Putamen (tissue), 1 donor: Measurements from ENCODE around the gene CLCC1.
"Not testable (repeated sequence)": the region's sequence is repeated elsewhere in the genome, so short reads cannot be mapped to it uniquely, and the experiment has no call there.

Experiments used
- DNase-seq: peaks from one replicate; pipeline ENCODE4 v3.0.0-alpha.2; 2016; ENCODE audit warnings: low spot score

The CLCC1 gene, protein sequence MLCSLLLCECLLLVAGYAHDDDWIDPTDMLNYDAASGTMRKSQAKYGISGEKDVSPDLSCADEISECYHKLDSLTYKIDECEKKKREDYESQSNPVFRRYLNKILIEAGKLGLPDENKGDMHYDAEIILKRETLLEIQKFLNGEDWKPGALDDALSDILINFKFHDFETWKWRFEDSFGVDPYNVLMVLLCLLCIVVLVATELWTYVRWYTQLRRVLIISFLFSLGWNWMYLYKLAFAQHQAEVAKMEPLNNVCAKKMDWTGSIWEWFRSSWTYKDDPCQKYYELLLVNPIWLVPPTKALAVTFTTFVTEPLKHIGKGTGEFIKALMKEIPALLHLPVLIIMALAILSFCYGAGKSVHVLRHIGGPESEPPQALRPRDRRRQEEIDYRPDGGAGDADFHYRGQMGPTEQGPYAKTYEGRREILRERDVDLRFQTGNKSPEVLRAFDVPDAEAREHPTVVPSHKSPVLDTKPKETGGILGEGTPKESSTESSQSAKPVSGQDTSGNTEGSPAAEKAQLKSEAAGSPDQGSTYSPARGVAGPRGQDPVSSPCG

DNA sequence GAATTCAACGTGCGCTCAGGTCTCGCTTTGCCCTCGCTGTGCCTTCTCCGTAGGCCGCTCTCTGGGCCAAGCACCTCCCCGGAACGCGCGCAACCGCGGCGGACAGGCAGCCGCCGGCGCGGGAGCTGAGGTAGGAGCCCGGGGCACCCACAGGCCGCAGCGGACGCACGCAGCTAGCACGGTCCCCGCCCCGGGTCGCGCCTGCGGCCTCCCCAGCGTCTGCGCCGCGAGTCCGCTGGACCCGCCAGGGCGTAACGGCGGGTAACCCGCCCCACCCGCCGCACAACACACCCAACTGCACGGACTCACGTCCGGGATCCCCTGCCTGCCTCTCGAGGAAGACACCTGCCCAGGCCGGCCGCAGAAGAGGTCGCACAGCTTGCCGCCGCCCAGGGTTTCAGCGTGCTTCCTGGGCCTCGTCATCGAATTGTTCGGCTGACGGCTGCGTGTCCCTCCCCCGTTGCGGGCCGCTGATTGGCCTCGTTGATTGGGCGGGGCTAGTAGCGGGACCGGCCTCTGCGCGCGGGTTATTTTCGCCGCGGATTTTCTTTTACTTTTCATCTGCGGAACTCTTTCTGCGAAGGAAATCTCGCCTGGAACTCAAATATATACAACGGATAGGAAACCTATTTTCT is at the start of gene CLCC1:
TSS of gene CLCC1 (minus strand) at position 433 of the 635 bp plus-strand sequence. CDS start 13,047 bp downstream, outside the sequence.
- peak; percentile 92 for DNase-seq

DNA sequence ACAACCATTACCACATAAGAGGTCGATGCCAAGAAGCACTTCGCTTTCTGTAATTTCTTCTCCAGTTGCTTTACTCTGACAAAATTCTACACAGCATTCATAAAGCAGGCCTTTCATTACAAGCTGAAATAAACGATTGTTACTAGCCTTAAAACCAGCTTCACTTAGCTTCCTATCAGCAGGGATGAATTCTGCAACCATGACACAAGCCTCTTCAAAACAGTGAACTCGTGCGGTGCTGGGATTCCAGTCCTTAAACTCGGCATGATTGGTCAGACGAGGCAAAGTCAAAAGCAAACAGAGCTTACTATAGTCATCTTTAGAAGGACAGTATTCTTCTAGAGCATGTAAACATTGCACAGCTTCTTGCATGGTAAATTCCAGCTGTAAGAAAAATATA is 48.1 kb upstream of the CLCC1 start:
- DNase-seq = peak; percentile 24

DNA sequence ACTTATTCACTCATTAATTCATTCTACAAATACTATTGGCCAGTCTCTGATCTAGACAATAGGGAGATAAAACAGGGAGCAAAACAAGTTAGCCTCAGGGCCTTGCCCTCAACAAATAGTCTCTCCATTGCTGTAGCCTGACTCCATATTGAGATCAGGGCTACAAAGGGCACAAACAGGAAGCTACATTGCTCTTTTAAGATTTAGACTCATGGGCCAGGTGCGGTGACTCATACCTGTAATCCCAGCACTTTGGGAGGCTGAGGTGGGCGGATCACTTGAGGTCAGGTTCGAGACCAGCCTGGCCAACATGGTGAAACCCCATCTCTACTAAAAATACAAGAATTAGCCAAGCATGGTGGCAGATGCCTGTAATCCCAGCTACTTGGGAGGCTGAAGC is 33.3 kb upstream of the CLCC1 start:
- DNase-seq = not testable (repeated sequence)

DNA sequence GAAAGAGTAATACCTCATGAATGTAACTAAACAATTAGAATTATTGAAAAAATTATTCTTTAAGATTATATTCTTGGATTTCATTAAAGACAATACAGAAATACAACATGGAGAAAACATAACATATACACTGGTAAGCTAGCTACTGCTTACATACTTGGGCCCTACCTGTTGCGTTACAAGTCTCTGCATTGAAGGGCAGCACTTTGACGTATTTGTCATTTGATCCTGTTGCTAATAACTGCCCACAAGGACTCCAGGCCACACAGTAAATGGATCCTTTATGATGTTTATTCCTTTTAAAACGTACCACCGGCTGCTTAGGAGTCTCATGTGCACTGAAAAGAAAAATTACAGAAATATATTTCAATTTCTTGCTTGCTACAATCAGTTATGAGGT is 19.8 kb upstream of the CLCC1 start:
- no peak for DNase-seq

DNA sequence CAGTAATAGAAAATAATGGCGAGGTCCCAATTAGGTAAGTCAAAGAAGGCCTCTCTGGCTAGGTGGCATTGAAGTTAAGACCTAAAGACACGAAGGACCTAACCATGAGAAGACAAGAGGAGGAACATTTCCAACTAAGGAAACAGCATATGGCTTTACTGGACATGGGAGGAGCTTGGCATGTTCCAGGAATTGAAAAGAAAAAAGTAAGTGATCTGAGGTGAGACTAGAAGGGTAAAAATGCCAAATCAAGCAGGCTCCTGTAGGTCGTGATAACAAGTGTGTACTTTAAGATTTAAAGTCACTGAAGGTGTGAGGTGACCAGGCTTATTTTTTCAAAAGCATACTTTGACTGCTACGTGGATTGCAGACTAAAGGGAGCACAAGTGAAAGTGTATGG is 13.4 kb upstream of the CLCC1 start:
- no peak for DNase-seq

DNA sequence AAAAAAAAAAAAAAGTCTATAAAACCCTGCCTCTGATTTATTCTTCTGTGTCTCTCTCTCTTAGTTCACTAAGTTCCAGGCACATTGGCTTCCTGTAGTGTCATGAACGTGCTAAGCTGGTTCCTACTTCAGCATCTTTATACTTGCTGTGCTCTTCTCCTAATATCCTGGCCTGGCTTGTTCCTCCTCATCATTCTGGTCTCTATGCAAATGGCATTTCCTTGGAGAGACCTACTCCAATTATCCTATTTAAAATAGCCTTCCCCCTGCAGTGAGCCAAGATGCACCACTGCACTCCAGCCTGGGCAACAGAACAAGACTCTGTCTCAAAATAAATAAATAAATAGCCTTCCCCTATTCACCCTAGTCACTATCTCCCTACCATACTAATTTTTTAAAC is 9.7 kb upstream of the CLCC1 start:
- DNase-seq = peak; percentile 29

DNA sequence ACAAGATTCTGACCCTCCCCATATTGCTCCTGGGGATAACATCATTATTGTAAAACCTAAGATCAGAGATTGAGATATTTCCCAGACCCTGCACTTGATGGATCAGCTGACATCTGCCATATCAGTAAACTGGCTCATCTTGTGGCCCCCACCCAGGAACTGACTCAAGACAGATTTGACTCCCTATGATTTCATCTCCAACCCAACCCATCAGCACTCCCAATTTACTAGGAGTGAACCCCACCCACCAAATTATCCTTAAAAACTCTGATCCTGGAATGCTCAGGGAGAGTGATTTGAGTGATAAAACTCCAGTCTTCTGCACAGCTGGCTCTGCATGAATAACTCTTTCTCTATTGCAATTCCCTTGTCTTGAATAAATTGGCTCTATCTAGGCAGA is 6.1 kb upstream of the CLCC1 start:
- DNase-seq = no peak

DNA sequence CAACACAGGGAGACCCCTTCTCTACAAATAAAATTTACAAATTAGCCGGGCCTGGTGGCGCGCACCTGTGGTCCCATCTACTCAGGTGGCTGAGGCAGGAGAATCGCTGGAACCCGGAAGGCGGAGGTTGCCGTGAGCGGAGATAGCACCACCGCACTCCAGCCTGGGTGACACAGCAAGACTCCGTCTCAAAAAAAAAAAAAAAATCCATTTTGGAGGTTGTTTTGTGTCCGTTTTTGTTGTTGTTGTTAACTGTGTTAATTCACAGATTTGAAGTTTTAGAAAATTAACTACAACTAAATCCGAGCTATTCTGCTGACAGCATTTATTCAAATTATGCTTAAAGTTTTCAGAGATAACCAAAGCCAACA is 618 bp downstream of the CLCC1 start:
- DNase-seq = no peak

DNA sequence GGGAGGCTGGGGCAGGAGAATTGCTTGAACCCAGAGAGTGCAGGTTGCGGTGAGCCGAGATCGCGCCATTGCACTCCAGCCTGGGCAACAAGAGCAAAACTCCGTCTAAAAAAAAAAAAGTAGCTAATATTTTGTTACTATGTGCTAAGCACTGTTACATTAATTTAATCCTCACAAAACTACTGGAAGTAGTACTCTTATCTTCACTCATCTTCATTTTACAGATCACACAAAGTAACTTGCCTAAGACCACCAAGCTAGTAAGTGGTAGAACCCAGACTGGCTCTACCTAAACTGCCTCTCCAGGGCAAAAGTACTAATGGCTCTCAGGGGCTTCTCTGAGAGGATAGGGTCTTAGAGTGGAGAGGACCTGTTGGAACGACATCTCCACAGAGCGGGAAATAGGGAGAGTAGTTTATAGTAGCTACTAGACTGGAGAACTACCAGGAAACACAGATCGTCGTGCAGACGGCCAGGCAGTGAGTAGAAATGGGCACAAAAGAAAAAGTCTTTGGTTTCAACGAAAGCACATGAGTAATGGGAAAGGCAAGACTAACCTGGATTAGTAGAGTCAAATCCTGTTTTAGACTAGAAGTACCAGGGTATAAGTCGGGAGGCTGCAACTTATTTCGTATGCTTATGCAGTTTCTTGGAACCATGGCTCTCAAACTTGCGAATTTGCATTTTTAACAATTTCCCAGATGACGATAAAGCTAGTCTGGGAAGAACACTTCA is 1.4 kb downstream of the CLCC1 start:
- DNase-seq = no peak

DNA sequence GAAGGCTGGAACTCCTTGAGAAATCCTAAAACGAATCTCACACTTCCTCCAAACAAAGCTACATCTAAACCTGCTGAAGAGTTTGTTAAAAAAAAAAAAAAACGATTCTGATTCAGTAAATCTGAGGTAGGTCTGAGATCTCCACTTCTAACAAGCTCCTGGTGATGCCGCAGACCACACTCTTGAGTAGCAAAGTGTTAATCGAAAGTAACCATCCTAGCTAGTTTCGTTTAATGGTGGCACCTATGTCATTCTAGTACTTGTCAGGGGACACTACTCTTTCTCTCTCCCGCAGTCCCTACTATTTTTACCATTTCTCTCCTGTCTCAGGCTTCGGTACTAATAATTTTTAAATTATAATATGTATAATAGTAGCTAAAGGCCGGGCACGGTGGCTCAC is 2.1 kb downstream of the CLCC1 start:
- no peak for DNase-seq

DNA sequence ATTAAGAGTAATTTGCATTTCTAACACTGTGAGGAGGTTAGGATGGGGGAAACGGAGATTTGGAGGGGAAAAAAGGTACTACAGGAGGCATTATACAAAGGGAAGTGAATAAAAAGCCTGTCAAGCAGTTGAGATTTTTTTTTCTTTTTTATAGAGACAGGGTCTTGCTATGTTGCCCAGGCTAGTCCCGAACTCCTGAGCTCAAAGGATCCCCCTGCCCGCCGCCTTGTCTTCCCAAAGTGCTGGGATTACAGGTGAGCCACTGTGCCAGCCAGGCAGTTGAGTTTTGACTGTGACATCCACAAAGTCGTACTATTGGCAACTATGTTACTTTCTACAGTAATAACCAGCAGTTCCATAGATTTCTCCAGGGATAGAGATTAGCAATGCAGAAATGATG is 2.6 kb downstream of the CLCC1 start:
- DNase-seq = no peak

DNA sequence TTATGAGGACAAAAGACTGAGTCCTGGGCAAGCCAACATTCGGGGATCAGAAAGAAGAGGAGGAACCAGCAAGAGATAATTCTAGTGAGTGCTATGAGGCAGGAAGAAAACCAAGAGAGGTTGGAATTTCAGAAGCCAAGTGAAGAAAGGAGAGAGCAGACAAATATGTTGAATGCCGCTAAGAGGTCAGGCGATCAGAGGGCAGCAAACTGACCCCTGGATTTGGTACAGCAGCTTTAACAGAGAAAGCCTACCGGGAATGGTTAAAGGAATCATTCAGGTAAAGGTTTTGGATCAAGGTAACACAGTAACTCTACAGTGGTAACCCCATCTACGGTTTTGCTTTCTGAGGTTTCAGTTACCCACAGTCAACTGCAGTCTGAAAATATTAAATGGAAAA is 5.4 kb downstream of the CLCC1 start:
- DNase-seq = no peak

DNA sequence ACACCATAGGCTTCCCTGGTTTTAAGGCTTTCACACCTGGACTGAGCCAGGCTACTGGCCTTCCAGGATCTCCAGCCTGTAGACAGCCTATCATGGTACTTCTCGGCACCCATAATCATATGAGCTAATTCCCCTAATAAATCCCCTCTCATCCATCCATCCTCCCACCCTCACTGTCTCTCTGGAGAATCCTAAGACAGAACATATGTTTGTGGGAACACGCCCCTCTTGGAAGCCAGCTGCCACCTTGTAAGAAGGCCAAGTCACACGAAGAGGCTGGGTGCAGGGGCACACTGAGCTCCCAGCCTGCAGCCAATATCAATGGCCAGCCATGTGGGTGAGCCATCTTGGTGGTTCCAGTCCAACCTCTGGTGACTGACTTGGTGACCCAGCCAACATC is 7.4 kb downstream of the CLCC1 start:
- DNase-seq = no peak

DNA sequence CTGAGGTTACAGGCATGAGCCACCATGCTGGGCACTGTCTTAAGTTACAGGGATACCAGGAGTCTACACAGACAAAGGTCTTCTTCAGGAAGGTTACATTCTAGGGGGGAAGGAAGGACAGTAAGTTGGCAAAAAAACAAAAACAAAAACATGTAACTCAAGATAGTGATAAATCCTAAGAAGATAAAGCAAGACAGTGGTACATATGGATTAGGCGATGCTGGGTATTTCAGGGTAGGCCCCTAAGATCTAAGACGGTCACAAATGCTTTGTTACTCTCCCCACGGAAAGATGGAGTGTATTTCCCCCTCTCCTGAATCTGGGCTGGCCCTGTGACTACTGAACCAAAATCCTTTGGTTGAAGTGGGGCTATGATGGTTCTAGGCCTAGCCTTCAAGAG is 8.2 kb downstream of the CLCC1 start:
- no peak for DNase-seq

DNA sequence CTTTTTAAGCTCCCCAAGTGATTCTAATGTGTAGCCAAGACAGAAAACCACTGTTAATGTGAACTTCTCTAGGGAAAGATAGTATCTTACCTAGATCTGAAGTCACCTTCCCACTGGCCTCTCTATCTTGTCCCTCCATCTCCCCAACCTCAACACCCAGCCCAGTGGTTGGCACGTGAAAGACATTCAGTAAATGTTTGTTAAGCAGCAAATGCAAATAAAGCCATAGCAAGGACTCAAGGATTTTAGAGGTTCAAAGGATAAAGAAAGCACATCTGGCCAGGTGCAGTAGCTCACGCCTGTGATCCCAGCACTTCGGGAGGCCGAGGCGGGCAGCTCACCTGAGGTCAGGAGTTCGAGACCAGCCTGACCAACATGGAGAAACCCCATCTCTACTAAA is 9.8 kb downstream of the CLCC1 start:
- no peak for DNase-seq

DNA sequence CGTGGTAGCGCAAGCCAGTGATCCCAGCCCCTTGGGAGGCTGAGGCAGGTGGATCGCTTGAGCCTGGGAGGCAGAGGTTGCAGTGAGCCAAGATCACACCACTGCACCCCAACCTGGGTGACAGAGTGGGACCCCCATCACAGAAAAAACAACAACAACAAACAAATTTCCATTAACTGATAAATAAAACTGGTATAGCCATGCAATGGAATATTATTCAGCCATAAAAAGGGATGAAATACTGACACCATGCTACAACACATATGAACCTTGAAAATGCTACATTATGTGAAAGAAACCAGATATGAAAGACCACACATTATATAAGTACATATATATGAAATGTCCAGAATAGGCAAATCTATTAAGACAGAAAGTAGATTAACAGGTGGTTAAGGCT is 12.0 kb downstream of the CLCC1 start:
- DNase-seq = no peak

DNA sequence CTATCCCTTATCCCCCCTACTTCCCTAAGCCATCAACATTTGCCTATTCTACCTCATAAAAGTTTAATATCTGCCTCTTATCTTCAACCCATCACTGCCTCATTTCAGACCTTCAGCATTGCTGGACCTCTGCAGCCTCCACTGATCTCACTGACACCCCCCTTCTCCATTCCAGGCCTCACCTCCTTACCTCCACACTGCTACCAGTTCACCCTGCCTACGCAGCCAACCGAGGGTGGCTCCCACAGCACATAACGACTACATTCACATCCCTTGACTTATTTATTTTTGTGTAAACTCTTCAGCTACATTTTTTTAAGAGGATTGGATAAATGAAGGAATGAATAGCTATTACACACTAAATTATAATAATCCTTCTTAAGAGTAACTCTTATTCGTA is 14.2 kb downstream of the CLCC1 start:
- DNase-seq = no peak

DNA sequence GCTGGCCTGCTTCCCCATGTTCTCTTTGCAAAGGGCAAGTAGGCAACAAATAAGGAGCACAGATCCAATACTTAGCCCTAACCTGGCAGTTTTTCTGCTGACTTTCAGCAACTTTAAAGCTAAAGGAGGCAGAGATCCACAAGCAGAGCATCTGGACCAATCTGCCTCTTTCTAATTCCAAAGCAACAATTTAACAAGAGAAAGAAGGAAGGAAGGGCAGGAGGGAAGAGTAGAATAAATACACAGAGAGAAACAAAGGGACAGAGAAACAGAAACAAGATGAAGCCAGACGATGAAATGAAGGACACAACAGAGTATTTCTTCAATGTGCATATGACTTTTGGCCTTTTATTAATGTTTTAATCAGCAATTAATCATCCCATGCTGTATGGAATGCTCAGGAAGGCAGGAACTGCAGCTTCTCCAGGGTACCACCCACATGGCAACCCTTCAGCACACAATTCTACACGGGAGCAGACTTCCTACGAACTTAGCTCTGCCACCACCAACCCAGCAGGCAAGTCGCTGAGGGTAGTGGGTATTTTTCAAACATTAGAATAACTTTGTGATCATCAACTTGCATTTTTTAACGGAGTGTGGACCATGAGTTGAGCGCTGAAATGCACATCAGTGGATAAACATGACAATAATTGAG is 15.3 kb downstream of the CLCC1 start:
- peak; percentile 70 for DNase-seq

DNA sequence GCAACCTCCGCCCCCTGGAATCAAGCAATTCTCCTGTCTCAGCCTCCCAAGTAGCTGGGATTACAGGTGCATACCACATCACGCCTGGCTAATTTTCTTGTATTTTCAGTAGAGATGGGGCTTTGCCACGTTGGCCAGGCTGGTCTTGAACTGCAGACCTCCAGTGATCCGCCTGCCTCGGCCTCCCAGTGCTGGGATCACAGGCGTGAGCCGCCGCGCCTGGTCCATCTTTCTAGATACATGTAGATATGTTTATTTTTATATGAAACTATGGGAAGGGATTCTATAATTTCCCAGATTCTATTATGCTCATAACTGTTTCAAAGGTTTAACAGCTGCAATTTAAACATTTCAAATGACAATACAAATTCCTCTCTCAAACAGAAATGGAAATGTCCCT is 27.1 kb downstream of the CLCC1 start:
- no peak for DNase-seq

DNA sequence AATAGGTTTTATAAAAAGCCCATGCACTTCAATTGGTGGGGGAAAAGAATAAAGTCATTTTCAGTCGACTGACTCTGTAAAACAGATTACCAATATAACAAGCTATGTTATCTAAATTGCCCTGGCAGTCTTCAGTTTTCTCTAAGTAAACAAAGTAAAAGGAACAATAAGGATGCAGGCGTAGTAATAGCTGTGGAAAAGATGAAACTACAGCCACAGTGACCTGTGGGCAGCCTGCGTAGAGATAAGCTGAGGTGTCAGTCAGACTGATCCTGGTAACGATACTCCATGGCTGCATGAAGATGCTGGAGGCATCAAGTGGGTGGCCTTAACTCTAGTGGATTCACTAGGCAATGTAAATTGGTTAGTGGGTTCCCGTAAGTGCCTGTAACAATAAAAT is 29.3 kb downstream of the CLCC1 start:
- no peak for DNase-seq

DNA sequence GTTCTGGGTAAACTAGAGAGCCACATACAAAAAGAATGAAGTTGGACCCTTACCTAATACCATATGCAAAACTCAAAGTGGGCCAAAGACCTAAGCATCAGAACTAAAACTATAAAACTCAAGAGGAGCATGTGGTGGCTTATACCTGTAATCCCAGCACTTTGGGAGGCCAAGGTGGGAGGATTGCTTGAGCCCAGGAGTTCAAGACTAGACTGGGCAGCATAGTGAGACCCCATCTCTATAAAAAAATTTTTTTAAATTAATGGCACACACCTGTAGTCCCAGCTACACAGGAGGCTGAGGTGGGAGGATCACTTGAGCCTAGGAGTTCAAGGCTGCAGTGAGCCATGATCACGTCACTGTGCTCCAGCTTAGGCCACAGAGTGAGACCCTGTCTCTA is 35.7 kb downstream of the CLCC1 start:
- DNase-seq = not testable (repeated sequence)

DNA sequence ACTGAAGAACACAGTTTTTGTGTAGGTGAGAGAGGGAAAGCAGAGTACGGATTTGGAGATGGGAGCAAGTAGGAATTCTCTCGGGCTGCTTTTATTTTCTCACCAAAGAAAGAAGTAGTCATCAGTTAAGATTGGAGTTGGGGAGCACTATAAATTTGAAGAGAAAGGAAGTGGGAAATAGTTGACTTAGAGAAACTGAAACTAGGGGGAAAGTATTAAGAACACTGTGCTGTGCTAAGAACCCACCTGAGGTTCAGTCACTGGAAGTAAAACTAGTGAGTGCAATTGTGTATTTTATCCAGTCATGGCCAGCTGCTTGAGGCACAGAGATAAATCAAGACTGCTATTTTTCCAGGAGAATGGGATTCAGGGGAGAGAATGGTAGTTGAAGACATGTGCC is 37.4 kb downstream of the CLCC1 start:
- no peak for DNase-seq
